Measurements from ENCODE around the gene HMGA1.

DNA sequence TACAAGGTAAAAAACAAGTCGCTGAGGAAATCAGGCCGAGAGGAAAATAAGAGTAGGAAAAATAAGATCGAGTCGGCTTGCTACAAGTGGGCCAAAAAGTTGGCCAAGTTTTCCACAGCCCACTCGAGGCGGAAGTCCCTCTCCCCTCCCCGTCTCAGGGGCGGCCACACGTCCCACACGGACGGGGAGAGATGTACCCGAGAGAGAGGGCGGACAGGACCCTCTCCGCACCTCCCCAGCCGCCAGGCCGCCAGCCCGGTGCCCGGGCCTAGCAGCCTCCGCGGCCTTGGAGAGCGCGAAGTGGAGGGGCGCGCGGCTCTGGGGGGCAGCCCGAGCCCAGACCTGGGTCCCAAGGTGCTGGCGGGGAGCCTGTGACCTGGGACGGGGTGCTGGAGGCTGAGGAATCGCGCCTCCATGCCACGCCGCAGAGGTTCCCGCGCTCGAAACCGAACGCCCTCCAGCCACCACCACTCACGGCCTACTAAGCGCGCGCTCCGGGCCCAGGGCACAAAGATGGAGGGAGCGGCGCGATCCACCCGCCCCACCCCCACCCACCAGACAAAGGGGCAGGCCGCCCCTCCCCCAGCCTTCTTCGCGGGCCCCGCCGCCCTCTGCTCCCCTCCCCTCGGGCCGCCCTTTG, 1.9 kb upstream of the HMGA1 start:
- TF ChIP-seq POLR2A (IDR thresholded peaks at IDR 0.05) = no peak
- TF ChIP-seq, protein P1, sequence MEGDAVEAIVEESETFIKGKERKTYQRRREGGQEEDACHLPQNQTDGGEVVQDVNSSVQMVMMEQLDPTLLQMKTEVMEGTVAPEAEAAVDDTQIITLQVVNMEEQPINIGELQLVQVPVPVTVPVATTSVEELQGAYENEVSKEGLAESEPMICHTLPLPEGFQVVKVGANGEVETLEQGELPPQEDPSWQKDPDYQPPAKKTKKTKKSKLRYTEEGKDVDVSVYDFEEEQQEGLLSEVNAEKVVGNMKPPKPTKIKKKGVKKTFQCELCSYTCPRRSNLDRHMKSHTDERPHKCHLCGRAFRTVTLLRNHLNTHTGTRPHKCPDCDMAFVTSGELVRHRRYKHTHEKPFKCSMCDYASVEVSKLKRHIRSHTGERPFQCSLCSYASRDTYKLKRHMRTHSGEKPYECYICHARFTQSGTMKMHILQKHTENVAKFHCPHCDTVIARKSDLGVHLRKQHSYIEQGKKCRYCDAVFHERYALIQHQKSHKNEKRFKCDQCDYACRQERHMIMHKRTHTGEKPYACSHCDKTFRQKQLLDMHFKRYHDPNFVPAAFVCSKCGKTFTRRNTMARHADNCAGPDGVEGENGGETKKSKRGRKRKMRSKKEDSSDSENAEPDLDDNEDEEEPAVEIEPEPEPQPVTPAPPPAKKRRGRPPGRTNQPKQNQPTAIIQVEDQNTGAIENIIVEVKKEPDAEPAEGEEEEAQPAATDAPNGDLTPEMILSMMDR (IDR thresholded peaks at IDR 0.05) = no peak

Measured in sigmoid colon (tissue), 3 donors.